ENCODE results near the gene COLGALT1.
A peak's percentile ranks its signal among the peaks of the same experiment; 100 is the strongest.

Gene COLGALT1

GRCh38 chr19:17598953-17599352 lies 43.5 kb downstream of the COLGALT1 start:
- H3K9me2 ChIP-seq (replicated peaks; ENCODE audit: control insufficient read depth, low read length), result no peaks in the 10 kb centered on the region
- no peaks in the 10 kb centered on the region for H4K20me1 ChIP-seq (ENCODE audit: control insufficient read depth, insufficient read depth, low read depth, low read length)
- no peaks in the 10 kb centered on the region for H3K79me2 ChIP-seq (ENCODE audit: control insufficient read depth, low read length)
- no peaks in the 10 kb centered on the region for H3F3A ChIP-seq (ENCODE audit: control insufficient read depth, insufficient read depth)
- H3K36me3 ChIP-seq (ENCODE audit: control insufficient read depth, low read length), result no peaks in the 10 kb centered on the region
- TF ChIP-seq CTCF (IDR thresholded peaks at IDR 0.05; ENCODE audit: low read depth, low read length, poor library complexity, severe bottlenecking) (no peak), EZH2phosphoT487 (IDR thresholded peaks at IDR 0.05; ENCODE audit: borderline replicate concordance, low read length) (no peak)
- peaks cover 25% of the 10 kb centered on the region for H3K4me1 ChIP-seq (ENCODE audit: control insufficient read depth, low read length)
- H3K4me3 ChIP-seq (ENCODE audit: low read length), result no peak overlapping the region
- H3K27me3 ChIP-seq (ENCODE audit: control insufficient read depth, low read length), result peaks cover 10% of the 10 kb centered on the region; the same call in 1 of the 2 replicates
- no peak overlapping the region for H3K4me2 ChIP-seq (ENCODE audit: low read length)
- no peaks in the 10 kb centered on the region for H3K9me3 ChIP-seq (ENCODE audit: control insufficient read depth, insufficient read depth, low read length)
- H3K27ac ChIP-seq (ENCODE audit: low read depth, low read length), result no peak overlapping the region

GRCh38 chr19:17599780-17600179 lies 44.3 kb downstream of the COLGALT1 start:
- no peaks in the 10 kb centered on the region for H4K20me1 ChIP-seq (ENCODE audit: control insufficient read depth, insufficient read depth, low read depth, low read length)
- no peak overlapping the region for H3K4me3 ChIP-seq (ENCODE audit: low read length)
- H3K9me3 ChIP-seq (ENCODE audit: control insufficient read depth, insufficient read depth, low read length), result no peaks in the 10 kb centered on the region
- no peak overlapping the region for H3K27ac ChIP-seq (ENCODE audit: low read depth, low read length)
- peaks cover 6% of the 10 kb centered on the region for H3F3A ChIP-seq (ENCODE audit: control insufficient read depth, insufficient read depth)
- H3K4me2 ChIP-seq (ENCODE audit: low read length), result no peak overlapping the region
- TF ChIP-seq EZH2phosphoT487 (IDR thresholded peaks at IDR 0.05; ENCODE audit: borderline replicate concordance, low read length) (no peak), CTCF (IDR thresholded peaks at IDR 0.05; ENCODE audit: low read depth, low read length, poor library complexity, severe bottlenecking) (no peak)
- peaks cover 10% of the 10 kb centered on the region for H3K27me3 ChIP-seq (ENCODE audit: control insufficient read depth, low read length)
- H3K79me2 ChIP-seq (ENCODE audit: control insufficient read depth, low read length), result no peaks in the 10 kb centered on the region
- no peaks in the 10 kb centered on the region for H3K9me2 ChIP-seq (replicated peaks; ENCODE audit: control insufficient read depth, low read length)
- no peaks in the 10 kb centered on the region for H3K36me3 ChIP-seq (ENCODE audit: control insufficient read depth, low read length)
- peaks cover 25% of the 10 kb centered on the region for H3K4me1 ChIP-seq (ENCODE audit: control insufficient read depth, low read length)

- no peaks in the 10 kb centered on the region for H3K9me2 ChIP-seq (replicated peaks; ENCODE audit: control insufficient read depth, low read length)
- H3K4me1 ChIP-seq (ENCODE audit: control insufficient read depth, low read length), result peaks cover 37% of the 10 kb centered on the region
- peaks cover 10% of the 10 kb centered on the region for H3F3A ChIP-seq (ENCODE audit: control insufficient read depth, insufficient read depth)
Observed at GRCh38 chr19:17601683-17602082, 46.2 kb downstream of the COLGALT1 start.

More at GRCh38 chr19:17601683-17602082, 46.2 kb downstream of the COLGALT1 start:
- H3K79me2 ChIP-seq (ENCODE audit: control insufficient read depth, low read length), result no peaks in the 10 kb centered on the region
- H3K27ac ChIP-seq (ENCODE audit: low read depth, low read length), result no peak overlapping the region
- no peak for TF ChIP-seq EZH2phosphoT487 (IDR thresholded peaks at IDR 0.05; ENCODE audit: borderline replicate concordance, low read length)
- TF ChIP-seq CTCF (IDR thresholded peaks at IDR 0.05; ENCODE audit: low read depth, low read length, poor library complexity, severe bottlenecking), result no peak
- H3K4me3 ChIP-seq (ENCODE audit: low read length), result peak overlapping the region; percentile 51
- no peaks in the 10 kb centered on the region for H3K9me3 ChIP-seq (ENCODE audit: control insufficient read depth, insufficient read depth, low read length)
- H3K36me3 ChIP-seq (ENCODE audit: control insufficient read depth, low read length), result no peaks in the 10 kb centered on the region
- no peaks in the 10 kb centered on the region for H4K20me1 ChIP-seq (ENCODE audit: control insufficient read depth, insufficient read depth, low read depth, low read length)
- peaks cover 10% of the 10 kb centered on the region for H3K27me3 ChIP-seq (ENCODE audit: control insufficient read depth, low read length)
- peak overlapping the region; percentile 36 for H3K4me2 ChIP-seq (ENCODE audit: low read length)
